GM18511 (cell line): ENCODE measurements around the gene CRYBA4.

ENCODE experiments used
- ATAC-seq: cut with Tn5 transposase; IDR thresholded peaks from one replicate; pipeline ENCODE4 v1.9.1; 2021; ENCODE audit warnings: mild to moderate bottlenecking, moderate library complexity; ENCODE audit not compliant: unreplicated experiment

Gene CRYBA4

GRCh38 chr22:26620197-26620596 is 1.6 kb upstream of the CRYBA4 start:
- no peak for ATAC-seq

- no peak for ATAC-seq
These were observed 2.2 kb downstream of the CRYBA4 start for GRCh38 chr22:26623984-26624383.

GRCh38 chr22:26624803-26625202 is 3.0 kb downstream of the CRYBA4 start:
- no peak for ATAC-seq

- no peak for ATAC-seq
These were observed 8.4 kb downstream of the CRYBA4 start for GRCh38 chr22:26629988-26630761.

- ATAC-seq: no peak
These were observed 9.5 kb downstream of the CRYBA4 start for GRCh38 chr22:26631282-26631681.

GRCh38 chr22:26632422-26633155 is 10.8 kb downstream of the CRYBA4 start:
- no peak for ATAC-seq

GRCh38 chr22:26634189-26634588 is 12.4 kb downstream of the CRYBA4 start:
- no peak for ATAC-seq

- ATAC-seq: no peak
These were observed 13.4 kb downstream of the CRYBA4 start for GRCh38 chr22:26635117-26635516.

GRCh38 chr22:26636296-26636695 is 14.5 kb downstream of the CRYBA4 start:
- no peak for ATAC-seq

- ATAC-seq: no peak
These were observed 21.0 kb downstream of the CRYBA4 start for GRCh38 chr22:26642465-26643417.

- ATAC-seq: no peak
These were observed 21.8 kb downstream of the CRYBA4 start for GRCh38 chr22:26643418-26644100.

- no peak for ATAC-seq
These were observed 24.4 kb downstream of the CRYBA4 start for GRCh38 chr22:26646158-26646557.

GRCh38 chr22:26648011-26648497 is 26.3 kb downstream of the CRYBA4 start:
- ATAC-seq: no peak

- no peak for ATAC-seq
These were observed 27.0 kb downstream of the CRYBA4 start for GRCh38 chr22:26648528-26649388.

- ATAC-seq: no peak
These were observed 29.1 kb downstream of the CRYBA4 start for GRCh38 chr22:26650722-26651421.

GRCh38 chr22:26651815-26652214 is 30.1 kb downstream of the CRYBA4 start:
- no peak for ATAC-seq

- peak; percentile 64 for ATAC-seq
These were observed 35.4 kb downstream of the CRYBA4 start, which contains the start of gene MIAT for GRCh38 chr22:26656891-26657851. Gene MIAT, plus strand, starts transcription at chr22:26657588.

GRCh38 chr22:26658161-26658560 is 36.4 kb downstream of the CRYBA4 start:
- ATAC-seq: no peak
